Transverse colon (tissue), 4 donors: ENCODE results near the gene SLC22A15.

Experiments used
- POLR2A ChIP-seq: fragments of 450-650 bp; IDR thresholded peaks from one replicate; pipeline ENCODE4 v1.6.1; 2016; ENCODE audit warnings: antibody characterized with exemption, mild to moderate bottlenecking, moderate library complexity
- POLR2AphosphoS5 ChIP-seq, 3 donors: sonication (generic); formaldehyde crosslinking; IDR thresholded peaks; one replicate each; pipeline ENCODE4 v1.6.1; 2016; ENCODE audit warnings: antibody characterized with exemption in 3 of 3
- TF ChIP-seq, protein P1 (sequence below), 5 experiments: fragments of 200-600 bp in 3 of 5; fragments of 450-650 bp in 2 of 5; sonication (generic) in 3 of 5; IDR thresholded peaks; 1 replicate in 2 of 5; 2 replicates in 3 of 5; pipeline ENCODE4 v1.5.1; 2016 to 2017; ENCODE audit warnings: antibody characterized with exemption in 5 of 5, inconsistent platforms in 3 of 5, mild to moderate bottlenecking in 2 of 5, moderate library complexity in 1 of 5

DNA sequence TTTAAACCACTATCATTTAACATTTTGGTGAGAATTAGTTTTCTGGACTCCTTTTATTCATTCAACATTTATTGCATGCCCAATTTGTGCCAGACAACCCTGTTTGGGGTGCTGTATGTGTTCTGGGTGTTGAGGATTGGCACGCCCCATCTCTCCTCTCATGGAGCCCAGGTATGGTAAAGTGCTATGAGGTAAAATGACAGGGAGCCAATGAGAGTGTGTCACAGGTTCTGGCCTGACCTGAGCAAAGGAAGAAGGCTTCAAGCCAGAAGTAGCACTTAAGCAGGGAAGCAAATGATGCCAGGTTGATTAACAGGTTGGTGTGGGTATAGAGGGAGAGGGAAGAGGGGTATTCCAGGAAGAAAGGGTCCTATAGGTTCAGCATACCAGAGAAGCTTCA lies 21.1 kb upstream of the SLC22A15 start:
- TF ChIP-seq, protein P1, sequence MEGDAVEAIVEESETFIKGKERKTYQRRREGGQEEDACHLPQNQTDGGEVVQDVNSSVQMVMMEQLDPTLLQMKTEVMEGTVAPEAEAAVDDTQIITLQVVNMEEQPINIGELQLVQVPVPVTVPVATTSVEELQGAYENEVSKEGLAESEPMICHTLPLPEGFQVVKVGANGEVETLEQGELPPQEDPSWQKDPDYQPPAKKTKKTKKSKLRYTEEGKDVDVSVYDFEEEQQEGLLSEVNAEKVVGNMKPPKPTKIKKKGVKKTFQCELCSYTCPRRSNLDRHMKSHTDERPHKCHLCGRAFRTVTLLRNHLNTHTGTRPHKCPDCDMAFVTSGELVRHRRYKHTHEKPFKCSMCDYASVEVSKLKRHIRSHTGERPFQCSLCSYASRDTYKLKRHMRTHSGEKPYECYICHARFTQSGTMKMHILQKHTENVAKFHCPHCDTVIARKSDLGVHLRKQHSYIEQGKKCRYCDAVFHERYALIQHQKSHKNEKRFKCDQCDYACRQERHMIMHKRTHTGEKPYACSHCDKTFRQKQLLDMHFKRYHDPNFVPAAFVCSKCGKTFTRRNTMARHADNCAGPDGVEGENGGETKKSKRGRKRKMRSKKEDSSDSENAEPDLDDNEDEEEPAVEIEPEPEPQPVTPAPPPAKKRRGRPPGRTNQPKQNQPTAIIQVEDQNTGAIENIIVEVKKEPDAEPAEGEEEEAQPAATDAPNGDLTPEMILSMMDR (IDR thresholded peaks at IDR 0.05): no peak
- TF ChIP-seq POLR2A (no peak), POLR2AphosphoS5 (IDR thresholded peaks at IDR 0.05) (no peak)
